NB4 (cell line): Measurements from ENCODE around the gene LIN7A.

Source experiments
- MAX ChIP-seq: IDR thresholded peaks from 2 replicates; pipeline ENCODE4 v1.6.1; 2011; ENCODE audit warnings: low read depth, low read length
- MYC ChIP-seq: IDR thresholded peaks from 2 replicates; pipeline ENCODE4 v1.6.1; 2011; ENCODE audit warnings: low read depth, low read length
- POLR2A ChIP-seq: IDR thresholded peaks from 2 replicates; pipeline ENCODE4 v1.6.1; 2011; ENCODE audit warnings: mild to moderate bottlenecking; ENCODE audit not compliant: insufficient read length; ENCODE audit errors: extremely low read depth
- TF ChIP-seq, protein P1 (sequence below): IDR thresholded peaks from one replicate; pipeline ENCODE4 v1.5.1; 2012; ENCODE audit warnings: low read depth, low read length

DNA sequence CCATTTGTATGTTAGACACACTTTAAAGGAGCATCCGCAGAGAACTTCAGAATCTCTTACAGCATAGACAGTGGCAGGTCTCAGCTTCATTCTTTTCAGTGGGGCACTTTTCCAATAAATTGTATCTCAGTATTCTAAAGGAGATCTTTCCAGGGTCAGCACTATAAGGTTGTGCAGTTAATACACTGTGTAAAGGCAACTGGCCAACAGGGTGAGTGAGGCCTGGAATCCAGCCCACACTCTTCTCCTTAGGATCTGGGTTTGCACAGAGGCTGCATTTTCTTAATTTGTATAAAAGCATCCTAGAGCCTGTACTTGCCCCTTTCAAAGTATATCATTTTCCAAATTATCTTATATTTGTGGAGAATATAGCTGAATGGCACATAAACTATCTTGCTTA, 126.9 kb downstream of the LIN7A start:
- TF ChIP-seq, protein P1, sequence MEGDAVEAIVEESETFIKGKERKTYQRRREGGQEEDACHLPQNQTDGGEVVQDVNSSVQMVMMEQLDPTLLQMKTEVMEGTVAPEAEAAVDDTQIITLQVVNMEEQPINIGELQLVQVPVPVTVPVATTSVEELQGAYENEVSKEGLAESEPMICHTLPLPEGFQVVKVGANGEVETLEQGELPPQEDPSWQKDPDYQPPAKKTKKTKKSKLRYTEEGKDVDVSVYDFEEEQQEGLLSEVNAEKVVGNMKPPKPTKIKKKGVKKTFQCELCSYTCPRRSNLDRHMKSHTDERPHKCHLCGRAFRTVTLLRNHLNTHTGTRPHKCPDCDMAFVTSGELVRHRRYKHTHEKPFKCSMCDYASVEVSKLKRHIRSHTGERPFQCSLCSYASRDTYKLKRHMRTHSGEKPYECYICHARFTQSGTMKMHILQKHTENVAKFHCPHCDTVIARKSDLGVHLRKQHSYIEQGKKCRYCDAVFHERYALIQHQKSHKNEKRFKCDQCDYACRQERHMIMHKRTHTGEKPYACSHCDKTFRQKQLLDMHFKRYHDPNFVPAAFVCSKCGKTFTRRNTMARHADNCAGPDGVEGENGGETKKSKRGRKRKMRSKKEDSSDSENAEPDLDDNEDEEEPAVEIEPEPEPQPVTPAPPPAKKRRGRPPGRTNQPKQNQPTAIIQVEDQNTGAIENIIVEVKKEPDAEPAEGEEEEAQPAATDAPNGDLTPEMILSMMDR: no peak
- no peak for TF ChIP-seq MAX
- no peak for TF ChIP-seq POLR2A
- no peak for TF ChIP-seq MYC
